ENCODE measurements around the gene SLC13A4. TPM values are rescaled to one million over a fixed set of nuclear protein-coding genes. Genes with fewer than 3 reads are reported as not detected.
A peak's percentile ranks its signal among the peaks of the same experiment; 100 is the strongest.

Gene SLC13A4
- total RNA-seq, 6 donors from 2014 or later: 0.20 to 0.30 TPM; not detected in 4

DNA sequence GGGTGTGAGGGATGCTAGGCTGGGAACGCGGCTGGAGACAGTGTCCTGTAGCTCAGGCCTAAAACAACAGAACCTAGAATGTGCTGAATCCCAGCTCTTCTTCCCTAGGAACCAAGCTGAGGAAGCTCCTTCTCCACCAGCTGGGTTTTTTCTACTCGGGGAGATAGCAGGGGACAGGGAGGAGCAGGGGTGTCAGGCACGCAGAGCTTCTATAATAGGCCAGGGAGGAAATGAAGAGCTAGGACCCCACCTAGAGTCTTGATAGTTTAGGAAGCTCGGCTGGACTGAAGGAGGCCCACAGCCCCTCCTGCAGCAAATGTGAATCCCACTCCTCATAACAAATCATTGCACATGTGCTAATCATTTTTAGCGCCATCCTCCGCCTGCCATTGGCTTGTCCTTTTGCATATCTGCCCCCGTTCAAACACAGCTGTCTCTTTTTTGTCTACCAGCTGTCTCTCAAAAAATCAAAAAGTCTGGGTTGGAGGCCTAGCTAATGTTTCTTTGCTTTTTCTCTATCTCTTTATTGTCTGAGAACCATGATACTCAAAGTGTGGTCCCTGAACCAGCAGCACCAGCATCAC is 44.7 kb upstream of the SLC13A4 start:
- H3K27ac ChIP-seq: peak overlapping the region in 1 of 4 donors; percentile 12
- no peak for DNase-seq
- no peaks in the 10 kb centered on the region for H3K9me3 ChIP-seq
- no peak for TF ChIP-seq EP300 (IDR thresholded peaks at IDR 0.05)
- TF ChIP-seq POLR2AphosphoS5 (IDR thresholded peaks at IDR 0.05): no peak
- TF ChIP-seq POLR2A (IDR thresholded peaks at IDR 0.05): no peak
- TF ChIP-seq, protein P1, sequence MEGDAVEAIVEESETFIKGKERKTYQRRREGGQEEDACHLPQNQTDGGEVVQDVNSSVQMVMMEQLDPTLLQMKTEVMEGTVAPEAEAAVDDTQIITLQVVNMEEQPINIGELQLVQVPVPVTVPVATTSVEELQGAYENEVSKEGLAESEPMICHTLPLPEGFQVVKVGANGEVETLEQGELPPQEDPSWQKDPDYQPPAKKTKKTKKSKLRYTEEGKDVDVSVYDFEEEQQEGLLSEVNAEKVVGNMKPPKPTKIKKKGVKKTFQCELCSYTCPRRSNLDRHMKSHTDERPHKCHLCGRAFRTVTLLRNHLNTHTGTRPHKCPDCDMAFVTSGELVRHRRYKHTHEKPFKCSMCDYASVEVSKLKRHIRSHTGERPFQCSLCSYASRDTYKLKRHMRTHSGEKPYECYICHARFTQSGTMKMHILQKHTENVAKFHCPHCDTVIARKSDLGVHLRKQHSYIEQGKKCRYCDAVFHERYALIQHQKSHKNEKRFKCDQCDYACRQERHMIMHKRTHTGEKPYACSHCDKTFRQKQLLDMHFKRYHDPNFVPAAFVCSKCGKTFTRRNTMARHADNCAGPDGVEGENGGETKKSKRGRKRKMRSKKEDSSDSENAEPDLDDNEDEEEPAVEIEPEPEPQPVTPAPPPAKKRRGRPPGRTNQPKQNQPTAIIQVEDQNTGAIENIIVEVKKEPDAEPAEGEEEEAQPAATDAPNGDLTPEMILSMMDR (IDR thresholded peaks at IDR 0.05): no peak
- peaks cover 13 to 23% (median 17%) of the 10 kb centered on the region in 4 donors for H3K4me1 ChIP-seq
- peak in 1 of 2 donors; percentile 11 for ATAC-seq (ENCODE audit: low FRiP score in 2 of 2)
- WGBS, 2 donors: 70 to 84% methylated on average over 7 to 8 of the region's 8 CpGs
- H3K36me3 ChIP-seq: no peaks in the 10 kb centered on the region
- no peak overlapping the region for H3K4me3 ChIP-seq
- no peaks in the 10 kb centered on the region for H3K27me3 ChIP-seq

DNA sequence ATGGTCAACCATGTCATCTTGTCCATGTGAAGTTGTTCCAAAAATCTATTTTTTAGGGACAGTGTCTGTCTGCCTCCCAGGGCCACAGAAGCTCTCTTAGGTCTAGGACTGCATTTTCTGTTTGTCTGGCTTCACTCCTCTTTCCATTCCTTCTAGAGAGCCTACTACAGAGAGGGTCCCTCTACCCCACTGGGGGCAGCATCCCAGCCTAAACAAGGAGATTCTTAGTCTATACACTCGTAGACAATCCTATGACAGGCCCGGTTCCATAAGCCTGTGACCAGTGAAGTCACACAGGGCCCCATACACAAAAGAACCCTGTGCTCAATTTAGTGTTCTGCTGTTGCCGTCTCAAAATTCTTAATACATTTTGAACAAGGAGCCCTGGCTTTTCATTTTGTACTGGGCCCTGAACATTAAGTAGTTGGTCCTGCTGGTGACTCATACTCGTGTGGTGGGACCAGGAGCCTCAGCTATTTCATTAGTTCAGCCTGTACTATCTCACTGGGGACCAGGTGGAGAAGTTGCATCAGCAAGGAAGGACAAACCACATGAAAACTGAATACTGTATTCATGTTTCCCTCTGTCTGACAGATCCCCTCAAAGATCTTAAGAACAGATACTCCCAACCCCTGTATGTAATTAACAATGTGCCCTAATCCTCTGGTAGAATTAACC is 44.1 kb upstream of the SLC13A4 start:
- H3K4me1 ChIP-seq: peaks cover 13 to 23% (median 17%) of the 10 kb centered on the region in 4 donors
- H3K27ac ChIP-seq: peak overlapping the region in 1 of 4 donors; percentile 12
- no peaks in the 10 kb centered on the region for H3K36me3 ChIP-seq
- peak in 1 of 2 donors; percentile 74 for ATAC-seq (ENCODE audit: low FRiP score in 2 of 2)
- no peaks in the 10 kb centered on the region for H3K9me3 ChIP-seq
- H3K27me3 ChIP-seq: no peaks in the 10 kb centered on the region
- TF ChIP-seq POLR2AphosphoS5 (IDR thresholded peaks at IDR 0.05) (no peak), POLR2A (IDR thresholded peaks at IDR 0.05) (no peak), EP300 (IDR thresholded peaks at IDR 0.05) (no peak)
- TF ChIP-seq, protein P1 (IDR thresholded peaks at IDR 0.05): no peak
- DNase-seq: no peak
- H3K4me3 ChIP-seq: no peak overlapping the region
- 87 to 88% methylated on average over 4 of the region's 4 CpGs for WGBS, 2 donors

DNA sequence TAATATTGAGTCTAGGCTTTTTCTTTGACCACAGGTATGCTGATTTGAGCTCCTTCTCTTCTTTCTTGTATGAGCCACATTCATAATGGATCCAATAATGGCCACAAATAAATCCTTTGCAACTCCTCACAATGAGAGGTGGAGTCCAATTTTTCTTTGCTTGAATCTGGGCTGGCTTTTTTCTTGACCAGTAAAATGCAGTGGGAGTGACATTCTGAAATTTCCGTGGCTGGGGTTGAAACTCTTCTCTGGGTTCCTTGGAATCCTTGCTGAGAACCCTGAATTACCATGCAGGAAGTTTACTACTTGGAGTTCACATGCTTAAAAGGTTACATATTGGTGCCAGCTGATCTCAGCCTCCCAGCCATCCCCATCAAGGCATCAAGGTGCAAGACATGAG is 43.1 kb upstream of the SLC13A4 start:
- ATAC-seq (ENCODE audit: low FRiP score in 2 of 2) (no peak), DNase-seq (no peak)
- Histone ChIP-seq H3K27me3 (no peaks in the 10 kb centered on the region), H3K4me3 (no peak overlapping the region), H3K9me3 (no peaks in the 10 kb centered on the region), H3K27ac (no peak overlapping the region), H3K4me1 (peaks cover 13 to 23% (median 17%) of the 10 kb centered on the region in 4 donors), H3K36me3 (no peaks in the 10 kb centered on the region)
- TF ChIP-seq POLR2AphosphoS5 (IDR thresholded peaks at IDR 0.05) (no peak), EP300 (IDR thresholded peaks at IDR 0.05) (no peak), POLR2A (IDR thresholded peaks at IDR 0.05) (no peak)
- TF ChIP-seq, protein P1 (IDR thresholded peaks at IDR 0.05): no peak
- WGBS, 2 donors: 89 to 93% methylated on average over 1 of the region's 1 CpG

DNA sequence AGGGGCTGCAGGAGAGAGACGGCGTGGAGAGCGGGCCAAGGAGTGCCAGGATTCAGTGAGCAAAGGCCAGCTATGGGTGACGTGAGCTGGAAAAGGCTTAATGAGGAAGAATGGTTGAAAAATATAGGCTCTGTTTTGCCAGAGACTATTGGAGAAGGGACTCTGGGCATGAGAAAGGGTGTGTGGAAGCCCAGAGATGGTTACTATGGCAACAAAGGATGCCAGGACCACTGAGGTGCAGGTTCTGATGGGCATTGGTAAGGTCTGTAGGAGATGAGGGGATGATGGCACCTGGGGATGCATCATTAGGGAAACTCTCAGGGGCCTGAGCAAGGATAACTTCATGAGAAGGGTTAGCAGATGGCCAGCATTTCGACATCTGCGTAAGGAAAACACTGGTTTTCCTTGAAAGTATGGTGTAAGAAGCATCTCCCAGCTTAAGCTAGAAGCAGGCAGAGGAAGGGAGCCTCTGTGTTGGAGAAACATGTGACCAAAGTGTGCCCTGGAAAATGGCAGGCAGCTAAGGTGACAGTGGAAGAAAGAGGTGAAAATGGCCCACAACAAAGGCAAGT is 42.2 kb upstream of the SLC13A4 start:
- Histone ChIP-seq H3K27me3 (no peaks in the 10 kb centered on the region), H3K9me3 (no peaks in the 10 kb centered on the region), H3K4me3 (no peak overlapping the region), H3K4me1 (peaks cover 13 to 23% (median 17%) of the 10 kb centered on the region in 4 donors), H3K36me3 (no peaks in the 10 kb centered on the region), H3K27ac (no peak overlapping the region)
- no peak for DNase-seq
- TF ChIP-seq, protein P1 (IDR thresholded peaks at IDR 0.05): no peak
- TF ChIP-seq EP300 (IDR thresholded peaks at IDR 0.05): no peak
- no peak for TF ChIP-seq POLR2AphosphoS5 (IDR thresholded peaks at IDR 0.05)
- TF ChIP-seq POLR2A (IDR thresholded peaks at IDR 0.05): no peak
- WGBS, 2 donors: 90 to 95% methylated on average over 6 of the region's 6 CpGs
- ATAC-seq (ENCODE audit: low FRiP score in 2 of 2): no peak

All from upper lobe of left lung (tissue), 6 donors.